GM12878 (cell line): ENCODE results near the gene FNDC8. TPM values are rescaled to one million over a fixed set of nuclear protein-coding genes. Genes with fewer than 3 reads are reported as not detected.

Experiments
- ATF7 ChIP-seq: fragments of 450-650 bp; IDR thresholded peaks from 2 replicates; pipeline ENCODE4 v1.6.1; 2016; ENCODE audit warnings: low read depth, mild to moderate bottlenecking
- BRCA1 ChIP-seq: IDR thresholded peaks from 2 replicates; pipeline ENCODE4 v1.6.1; 2011; ENCODE audit warnings: low read depth, low read length, improper control_type of control experiment
- IKZF2 ChIP-seq, 2 experiments: fragments of 450-650 bp; IDR thresholded peaks; 2 replicates each; pipeline ENCODE4 v1.6.1; 2017; ENCODE audit warnings: mild to moderate bottlenecking in 2 of 2, moderate library complexity in 2 of 2
- JUND ChIP-seq: IDR thresholded peaks from 2 replicates; pipeline ENCODE4 v1.6.1; 2012; ENCODE audit warnings: low read depth, mild to moderate bottlenecking, low read length, improper control_type of control experiment, moderate library complexity
- MTA3 ChIP-seq: IDR thresholded peaks from 2 replicates; pipeline ENCODE4 v1.6.1; 2012; ENCODE audit warnings: low read length, inconsistent platforms, borderline replicate concordance
- NKRF ChIP-seq: fragments of 450-650 bp; conservative IDR thresholded peaks from 2 replicates; pipeline ENCODE4 v1.6.1; 2017; ENCODE audit warnings: mild to moderate bottlenecking, moderate library complexity
- PML ChIP-seq: IDR thresholded peaks from 2 replicates; pipeline ENCODE4 v1.6.1; 2012; ENCODE audit warnings: low read length, inconsistent platforms
- PRDM15 ChIP-seq: fragments of 450-650 bp; formaldehyde crosslinking; IDR thresholded peaks from 2 replicates; pipeline ENCODE4 v1.4.0; 2020; ENCODE audit warnings: mild to moderate bottlenecking, moderate library complexity
- RBBP5 ChIP-seq: fragments of 200-600 bp; sonication (generic); conservative IDR thresholded peaks from 2 replicates; pipeline ENCODE4 v1.6.1; 2016
- RUNX3 ChIP-seq: IDR thresholded peaks from 2 replicates; pipeline ENCODE4 v1.6.1; 2012; ENCODE audit warnings: low read length, inconsistent platforms
- SPI1 ChIP-seq: IDR thresholded peaks from 2 replicates; pipeline ENCODE4 v1.6.1; 2011; ENCODE audit warnings: low read depth, mild to moderate bottlenecking, low read length, moderate library complexity, borderline replicate concordance; ENCODE audit not compliant: insufficient read depth
- TBL1XR1 ChIP-seq: IDR thresholded peaks from 2 replicates; pipeline ENCODE4 v1.6.1; 2012; ENCODE audit warnings: low read depth, low read length, improper control_type of control experiment
- USF2 ChIP-seq: IDR thresholded peaks from 2 replicates; pipeline ENCODE4 v1.6.1; 2011; ENCODE audit warnings: low read depth, low read length, improper control_type of control experiment, borderline replicate concordance
- YY1 ChIP-seq: IDR thresholded peaks from 2 replicates; pipeline ENCODE4 v1.6.1; 2011; ENCODE audit warnings: low read depth, mild to moderate bottlenecking, low read length
- ZNF24 ChIP-seq: fragments of 450-650 bp; IDR thresholded peaks from 2 replicates; pipeline ENCODE4 v1.6.1; 2017; ENCODE audit warnings: antibody characterized with exemption, mild to moderate bottlenecking
- ZZZ3 ChIP-seq: IDR thresholded peaks from 2 replicates; pipeline ENCODE4 v1.6.1; 2011; ENCODE audit warnings: low read depth; ENCODE audit not compliant: control insufficient read depth, insufficient read length
- polyA plus RNA-seq, 11 experiments: library from polyadenylated mRNA; depleted of rRNA in 4 of 11; unstranded in 6 of 11; stranded (reverse) in 5 of 11; fragments of >200 nt; fragmentation: Nextera tagmentation in 4 of 11; fragmentation: Illumina TruSeq in 1 of 11; extraction: Ambion mirVana in 4 of 11; extraction: Trizol in 1 of 11; gene quantifications; 1 replicate in 1 of 11; 2 replicates in 10 of 11; pipeline versions ENCODE4 v1.2.1 to v1.2.3, GENCODE V29; 2011 to 2016; ENCODE audit warnings: inconsistent platforms in 2 of 11, missing spikeins in 2 of 11, low read depth in 1 of 11
- total RNA-seq, 4 experiments: library from RNA; depleted of rRNA in 3 of 4; stranded (reverse); fragments of >200 nt in 3 of 4; fragmentation: Illumina TruSeq in 1 of 4; extraction: Trizol in 1 of 4; gene quantifications; 2 replicates each; pipeline versions ENCODE4 v1.2.1 to v1.2.3, GENCODE V29; 2013 to 2021
- TF ChIP-seq, protein P1 (sequence below), 3 experiments: IDR thresholded peaks in 2 of 3; conservative IDR thresholded peaks in 1 of 3; 2 replicates each; pipeline ENCODE4 v1.5.1; 2011; ENCODE audit warnings: low read depth in 3 of 3, low read length in 3 of 3, mild to moderate bottlenecking in 3 of 3, control low read depth in 2 of 3, moderate library complexity in 2 of 3, inconsistent platforms in 1 of 3, mixed read lengths in 1 of 3; ENCODE audit not compliant: control insufficient read depth in 2 of 3, insufficient read depth in 1 of 3; ENCODE audit errors: extremely low read depth in 1 of 3
- TF ChIP-seq, protein P2 (sequence below): IDR thresholded peaks from 2 replicates; pipeline ENCODE4 v1.6.1; 2011; ENCODE audit warnings: borderline replicate concordance, low read depth, mild to moderate bottlenecking, moderate library complexity, low read length; ENCODE audit not compliant: insufficient read depth, poor library complexity, severe bottlenecking

FNDC8 gene
- total and polyA plus RNA-seq, 10 of the 15 experiments (the other 5 are each of a cell fraction or from before 2014, with no cell fraction given): 0.06 to 0.15 (median 0.11) TPM; not detected in 7

DNA sequence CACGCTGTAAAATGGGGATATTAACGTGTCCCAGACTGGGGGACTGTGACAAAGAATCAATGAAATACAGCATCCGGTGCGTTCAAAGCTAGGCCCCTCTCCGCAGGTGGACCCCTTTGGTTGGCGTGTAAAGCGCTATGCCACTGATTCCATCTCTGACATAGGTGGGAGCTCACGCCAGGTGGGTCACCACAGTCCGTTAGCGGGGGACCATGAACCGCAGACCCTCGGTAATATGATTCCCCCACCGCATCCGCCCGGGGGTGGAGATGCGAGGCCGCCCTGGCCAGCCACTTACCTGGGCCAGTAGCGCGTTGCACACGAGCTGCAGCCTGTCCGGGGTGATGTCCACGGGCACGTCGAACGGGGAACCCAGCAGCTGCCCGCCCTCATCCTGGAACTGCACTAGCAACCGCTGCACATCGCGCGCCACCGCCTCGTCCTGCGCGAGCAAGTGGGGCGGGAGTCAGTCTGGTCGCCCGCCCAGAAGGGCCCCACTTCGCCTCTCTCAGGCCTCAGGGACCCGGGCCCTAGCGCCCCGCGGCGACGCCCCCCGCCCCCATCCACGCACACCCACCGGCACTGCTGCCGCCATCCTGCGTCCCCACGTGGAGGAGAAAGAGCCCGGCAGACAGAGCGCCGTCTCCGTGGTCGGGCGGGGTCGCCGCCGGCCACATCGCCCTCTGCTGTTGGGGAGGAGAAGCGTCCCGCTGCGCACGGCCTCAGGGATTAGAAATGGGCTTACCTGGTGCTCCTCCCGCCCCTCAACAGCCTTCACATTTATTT lies 20.5 kb downstream of the FNDC8 start, which contains the start of gene NLE1 (continued):
- TF ChIP-seq USF2: peak; percentile 16
- TF ChIP-seq IKZF2 (IDR thresholded peaks at IDR 0.05): peak in 1 of 2 experiments; percentile 41; a peak in 1 of 4 replicates
- TF ChIP-seq BRCA1: no peak
- TF ChIP-seq YY1: peak; percentile 95
- TF ChIP-seq ZNF24: peak; percentile 78
- peak; percentile 98 for TF ChIP-seq NKRF
- TF ChIP-seq ZZZ3: no peak
- no peak for TF ChIP-seq SPI1
- TF ChIP-seq RBBP5: no peak
- TF ChIP-seq PRDM15: no peak
- peak; percentile 91 for TF ChIP-seq RUNX3
- TF ChIP-seq, protein P1, sequence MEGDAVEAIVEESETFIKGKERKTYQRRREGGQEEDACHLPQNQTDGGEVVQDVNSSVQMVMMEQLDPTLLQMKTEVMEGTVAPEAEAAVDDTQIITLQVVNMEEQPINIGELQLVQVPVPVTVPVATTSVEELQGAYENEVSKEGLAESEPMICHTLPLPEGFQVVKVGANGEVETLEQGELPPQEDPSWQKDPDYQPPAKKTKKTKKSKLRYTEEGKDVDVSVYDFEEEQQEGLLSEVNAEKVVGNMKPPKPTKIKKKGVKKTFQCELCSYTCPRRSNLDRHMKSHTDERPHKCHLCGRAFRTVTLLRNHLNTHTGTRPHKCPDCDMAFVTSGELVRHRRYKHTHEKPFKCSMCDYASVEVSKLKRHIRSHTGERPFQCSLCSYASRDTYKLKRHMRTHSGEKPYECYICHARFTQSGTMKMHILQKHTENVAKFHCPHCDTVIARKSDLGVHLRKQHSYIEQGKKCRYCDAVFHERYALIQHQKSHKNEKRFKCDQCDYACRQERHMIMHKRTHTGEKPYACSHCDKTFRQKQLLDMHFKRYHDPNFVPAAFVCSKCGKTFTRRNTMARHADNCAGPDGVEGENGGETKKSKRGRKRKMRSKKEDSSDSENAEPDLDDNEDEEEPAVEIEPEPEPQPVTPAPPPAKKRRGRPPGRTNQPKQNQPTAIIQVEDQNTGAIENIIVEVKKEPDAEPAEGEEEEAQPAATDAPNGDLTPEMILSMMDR (IDR thresholded peaks at IDR 0.05 in 2 of 3, conservative IDR thresholded peaks at IDR 0.05 in 1 of 3; ENCODE audit: control insufficient read depth in 2 of 3, extremely low read depth in 1 of 3, insufficient read depth in 1 of 3, low read depth in 3 of 3, low read length in 3 of 3): peak; percentile 87 to 97 (median 92)
- 0 out of 2 replicates have a peak, but pooled peaks have one; percentile 25 for TF ChIP-seq PML
- no peak for TF ChIP-seq TBL1XR1
- no peak for TF ChIP-seq ATF7
- no peak for TF ChIP-seq MTA3
- TF ChIP-seq, protein P2, sequence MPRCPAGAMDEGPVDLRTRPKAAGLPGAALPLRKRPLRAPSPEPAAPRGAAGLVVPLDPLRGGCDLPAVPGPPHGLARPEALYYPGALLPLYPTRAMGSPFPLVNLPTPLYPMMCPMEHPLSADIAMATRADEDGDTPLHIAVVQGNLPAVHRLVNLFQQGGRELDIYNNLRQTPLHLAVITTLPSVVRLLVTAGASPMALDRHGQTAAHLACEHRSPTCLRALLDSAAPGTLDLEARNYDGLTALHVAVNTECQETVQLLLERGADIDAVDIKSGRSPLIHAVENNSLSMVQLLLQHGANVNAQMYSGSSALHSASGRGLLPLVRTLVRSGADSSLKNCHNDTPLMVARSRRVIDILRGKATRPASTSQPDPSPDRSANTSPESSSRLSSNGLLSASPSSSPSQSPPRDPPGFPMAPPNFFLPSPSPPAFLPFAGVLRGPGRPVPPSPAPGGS: no peak
- no peak for TF ChIP-seq JUND
